ENCODE measurements around the gene DNAH3.
"Not testable (repeated sequence)": the region's sequence is repeated elsewhere in the genome, so short reads cannot be mapped to it uniquely, and the experiment has no call there.

The DNAH3 gene

GRCh38 chr16:21167929-21168602 is 17.4 kb upstream of the DNAH3 start:
- no peak for DNase-seq

GRCh38 chr16:21167360-21167759 is 16.7 kb upstream of the DNAH3 start:
- DNase-seq: no peak

GRCh38 chr16:21166561-21166961 is 15.9 kb upstream of the DNAH3 start:
- DNase-seq: no peak

GRCh38 chr16:21164521-21165168 is 14.0 kb upstream of the DNAH3 start:
- no peak for DNase-seq

- DNase-seq: no peak
Observed at GRCh38 chr16:21163576-21163975, 12.9 kb upstream of the DNAH3 start.

- no peak for DNase-seq
Observed at GRCh38 chr16:21162661-21163151, 12.1 kb upstream of the DNAH3 start.

GRCh38 chr16:21161211-21161610 is 10.6 kb upstream of the DNAH3 start:
- no peak for DNase-seq

GRCh38 chr16:21160276-21160675 is 9.6 kb upstream of the DNAH3 start:
- no peak for DNase-seq

- no peak for DNase-seq
Observed at GRCh38 chr16:21159281-21159951, 8.8 kb upstream of the DNAH3 start.

GRCh38 chr16:21158208-21159110 is 7.8 kb upstream of the DNAH3 start, which contains the start of gene LDAF1:
Gene LDAF1 (plus strand): TSS chr16:21158674. CDS start chr16:21161183, 2,509 bp downstream.
- DNase-seq: peak; percentile 68

- DNase-seq: no peak
Observed at GRCh38 chr16:21157632-21158031, 7.0 kb upstream of the DNAH3 start.

GRCh38 chr16:21156767-21157467 is 6.3 kb upstream of the DNAH3 start:
- no peak for DNase-seq

GRCh38 chr16:21156011-21156410 is 5.4 kb upstream of the DNAH3 start:
- not testable (repeated sequence) for DNase-seq

GRCh38 chr16:21153124-21153729 is 2.6 kb upstream of the DNAH3 start:
- DNase-seq: not testable (repeated sequence)

- DNase-seq: not testable (repeated sequence)
Observed at GRCh38 chr16:21152160-21153030, 1.7 kb upstream of the DNAH3 start.

GRCh38 chr16:21145738-21146137 is 4.9 kb downstream of the DNAH3 start:
- DNase-seq: no peak

- no peak for DNase-seq
Observed at GRCh38 chr16:21134053-21134452, 16.6 kb downstream of the DNAH3 start.

GRCh38 chr16:21130811-21131210 is 19.8 kb downstream of the DNAH3 start:
- DNase-seq: no peak

GRCh38 chr16:21128991-21129390 is 21.7 kb downstream of the DNAH3 start:
- DNase-seq: no peak

- DNase-seq: no peak
Observed at GRCh38 chr16:21126518-21126917, 24.1 kb downstream of the DNAH3 start.

GRCh38 chr16:21125191-21125590 is 25.5 kb downstream of the DNAH3 start:
- DNase-seq: no peak

Data from NCI-H1436 (cell line).